ENCODE measurements around the gene C9orf152.

GRCh38 chr9:110224583-110224982, 16.6 kb upstream of the C9orf152 start:
- TF ChIP-seq, protein P1, sequence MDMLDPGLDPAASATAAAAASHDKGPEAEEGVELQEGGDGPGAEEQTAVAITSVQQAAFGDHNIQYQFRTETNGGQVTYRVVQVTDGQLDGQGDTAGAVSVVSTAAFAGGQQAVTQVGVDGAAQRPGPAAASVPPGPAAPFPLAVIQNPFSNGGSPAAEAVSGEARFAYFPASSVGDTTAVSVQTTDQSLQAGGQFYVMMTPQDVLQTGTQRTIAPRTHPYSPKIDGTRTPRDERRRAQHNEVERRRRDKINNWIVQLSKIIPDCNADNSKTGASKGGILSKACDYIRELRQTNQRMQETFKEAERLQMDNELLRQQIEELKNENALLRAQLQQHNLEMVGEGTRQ (IDR thresholded peaks at IDR 0.05; ENCODE audit: borderline replicate concordance, low read depth, low read length) = no peak
- TF ChIP-seq POLR2AphosphoS5 (IDR thresholded peaks at IDR 0.05; ENCODE audit: low read length) (no peak), CTCF (IDR thresholded peaks at IDR 0.05 in 2 of 3, conservative IDR thresholded peaks at IDR 0.05 in 1 of 3; ENCODE audit: control insufficient read depth in 2 of 3, extremely low read depth in 1 of 3, insufficient read depth in 1 of 3, low read depth in 3 of 3, low read length in 3 of 3) (no peak), MTA2 (IDR thresholded peaks at IDR 0.05; ENCODE audit: low read depth) (no peak), BRCA1 (IDR thresholded peaks at IDR 0.05; ENCODE audit: low read depth, low read length) (no peak), RAD21 (IDR thresholded peaks at IDR 0.05; ENCODE audit: insufficient read depth, low read depth, low read length) (no peak), BCL11A (IDR thresholded peaks at IDR 0.05; ENCODE audit: low read depth, low read length) (no peak), MEF2A (IDR thresholded peaks at IDR 0.05; ENCODE audit: insufficient read depth, low read depth, low read length) (no peak), YBX1 (IDR thresholded peaks at IDR 0.05) (no peak), KAT2A (conservative IDR thresholded peaks at IDR 0.05; ENCODE audit: control insufficient read depth, low read depth, low read length) (no peak), HCFC1 (IDR thresholded peaks at IDR 0.05; ENCODE audit: low read length) (no peak), TARDBP (IDR thresholded peaks at IDR 0.05; ENCODE audit: borderline replicate concordance) (no peak)
- TF ChIP-seq, protein P2, sequence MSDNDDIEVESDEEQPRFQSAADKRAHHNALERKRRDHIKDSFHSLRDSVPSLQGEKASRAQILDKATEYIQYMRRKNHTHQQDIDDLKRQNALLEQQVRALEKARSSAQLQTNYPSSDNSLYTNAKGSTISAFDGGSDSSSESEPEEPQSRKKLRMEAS (IDR thresholded peaks at IDR 0.05; ENCODE audit: low read depth, low read length) = no peak
- TF ChIP-seq, protein P3, sequence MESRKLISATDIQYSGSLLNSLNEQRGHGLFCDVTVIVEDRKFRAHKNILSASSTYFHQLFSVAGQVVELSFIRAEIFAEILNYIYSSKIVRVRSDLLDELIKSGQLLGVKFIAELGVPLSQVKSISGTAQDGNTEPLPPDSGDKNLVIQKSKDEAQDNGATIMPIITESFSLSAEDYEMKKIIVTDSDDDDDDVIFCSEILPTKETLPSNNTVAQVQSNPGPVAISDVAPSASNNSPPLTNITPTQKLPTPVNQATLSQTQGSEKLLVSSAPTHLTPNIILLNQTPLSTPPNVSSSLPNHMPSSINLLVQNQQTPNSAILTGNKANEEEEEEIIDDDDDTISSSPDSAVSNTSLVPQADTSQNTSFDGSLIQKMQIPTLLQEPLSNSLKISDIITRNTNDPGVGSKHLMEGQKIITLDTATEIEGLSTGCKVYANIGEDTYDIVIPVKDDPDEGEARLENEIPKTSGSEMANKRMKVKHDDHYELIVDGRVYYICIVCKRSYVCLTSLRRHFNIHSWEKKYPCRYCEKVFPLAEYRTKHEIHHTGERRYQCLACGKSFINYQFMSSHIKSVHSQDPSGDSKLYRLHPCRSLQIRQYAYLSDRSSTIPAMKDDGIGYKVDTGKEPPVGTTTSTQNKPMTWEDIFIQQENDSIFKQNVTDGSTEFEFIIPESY (IDR thresholded peaks at IDR 0.05) = no peak

All from GM12878 (cell line).